GM06990 (cell line): ENCODE results near the gene SCT.

ENCODE experiments used
- DNase-seq: peaks from one replicate; pipeline ENCODE4 v3.0.0-alpha.2; 2011; ENCODE audit not compliant: insufficient read length; ENCODE audit errors: extremely low read depth
- H3K27me3 ChIP-seq: replicated peaks from 2 replicates; pipeline ENCODE4 v1.6.0; 2011; ENCODE audit warnings: low read length; ENCODE audit not compliant: control insufficient read depth, insufficient read depth
- H3K36me3 ChIP-seq: 2 replicates; pipeline ENCODE4 v1.5.1; 2011; ENCODE audit warnings: low read length; ENCODE audit not compliant: control insufficient read depth, insufficient read depth
- H3K4me3 ChIP-seq: replicated peaks from 2 replicates; pipeline ENCODE4 v1.5.1; 2011; ENCODE audit warnings: low read depth, mild to moderate bottlenecking, control low read depth, low read length
- CTCF ChIP-seq: IDR thresholded peaks from 2 replicates; pipeline ENCODE4 v1.5.1; 2011; ENCODE audit warnings: low read length, control low read depth, mild to moderate bottlenecking, inconsistent platforms; ENCODE audit not compliant: insufficient read depth, poor library complexity, severe bottlenecking

Gene SCT

GRCh38 chr11:617912-618682, 8.9 kb downstream of the SCT start:
- Histone ChIP-seq H3K27me3 (no peaks in the 10 kb centered on the region), H3K4me3 (no peak overlapping the region), H3K36me3 (peaks cover 14% of the 10 kb centered on the region)
- TF ChIP-seq CTCF, result no peak
- no peak for DNase-seq

GRCh38 chr11:617199-617911, 9.6 kb downstream of the SCT start:
- peaks cover 21% of the 10 kb centered on the region for H3K36me3 ChIP-seq
- no peak overlapping the region for H3K4me3 ChIP-seq
- no peaks in the 10 kb centered on the region for H3K27me3 ChIP-seq
- DNase-seq, result no peak
- TF ChIP-seq CTCF, result no peak

- no peak for TF ChIP-seq CTCF
- Histone ChIP-seq H3K36me3 (peaks cover 25% of the 10 kb centered on the region), H3K4me3 (peak overlapping the region; percentile 100), H3K27me3 (no peaks in the 10 kb centered on the region)
- DNase-seq, result no peak
Observed at GRCh38 chr11:616320-617198, 10.4 kb downstream of the SCT start.

GRCh38 chr11:615504-616319, 11.3 kb downstream of the SCT start, which contains the start of gene IRF7:
Gene IRF7, minus strand, starts transcription at chr11:615950. Its CDS starts 586 bp downstream, at chr11:615364.
- Histone ChIP-seq H3K4me3 (peak within 1 kb of the TSS; percentile 100), H3K27me3 (no peaks in the 10 kb centered on the region), H3K36me3 (peaks cover 31% of the 10 kb centered on the region)
- peak; percentile 97 for DNase-seq
- no peak for TF ChIP-seq CTCF

GRCh38 chr11:614623-615503, 12.1 kb downstream of the SCT start:
- Histone ChIP-seq H3K27me3 (no peaks in the 10 kb centered on the region), H3K36me3 (peaks cover 37% of the 10 kb centered on the region), H3K4me3 (peak overlapping the region; percentile 100)
- peak; percentile 57 for DNase-seq
- no peak for TF ChIP-seq CTCF
